Raji (cell line): ENCODE measurements around the gene GRIN3A.

Source experiments
- POLR2A ChIP-seq: IDR thresholded peaks from 2 replicates; pipeline ENCODE4 v1.6.1; 2011; ENCODE audit warnings: low read depth, low read length, control low read depth; ENCODE audit not compliant: insufficient read depth

The GRIN3A gene

GRCh38 chr9:101574731-101575333 is 163.6 kb downstream of the GRIN3A start:
- no peak for TF ChIP-seq POLR2A

GRCh38 chr9:101572316-101572715 is 166.1 kb downstream of the GRIN3A start:
- TF ChIP-seq POLR2A: no peak

- no peak for TF ChIP-seq POLR2A
Observed at GRCh38 chr9:101571114-101571513, 167.3 kb downstream of the GRIN3A start.

- TF ChIP-seq POLR2A: no peak
Observed at GRCh38 chr9:101569741-101570501, 168.5 kb downstream of the GRIN3A start.

- TF ChIP-seq POLR2A: no peak
Observed at GRCh38 chr9:101567725-101568350, 170.6 kb downstream of the GRIN3A start.

GRCh38 chr9:101566904-101567724 is 171.3 kb downstream of the GRIN3A start:
- TF ChIP-seq POLR2A: no peak

- TF ChIP-seq POLR2A: no peak
Observed at GRCh38 chr9:101564252-101564651, 174.2 kb downstream of the GRIN3A start.

- no peak for TF ChIP-seq POLR2A
Observed at GRCh38 chr9:101562966-101563365, 175.5 kb downstream of the GRIN3A start.

GRCh38 chr9:101561740-101562139 is 176.7 kb downstream of the GRIN3A start:
- no peak for TF ChIP-seq POLR2A

GRCh38 chr9:101543098-101543735 is 195.2 kb downstream of the GRIN3A start:
- TF ChIP-seq POLR2A: no peak

GRCh38 chr9:101540069-101540468 is 198.4 kb downstream of the GRIN3A start:
- TF ChIP-seq POLR2A: no peak

GRCh38 chr9:101536938-101537337 is 201.5 kb downstream of the GRIN3A start:
- no peak for TF ChIP-seq POLR2A

GRCh38 chr9:101536351-101536750 is 202.1 kb downstream of the GRIN3A start:
- TF ChIP-seq POLR2A: no peak

- peak; percentile 76 for TF ChIP-seq POLR2A
Observed at GRCh38 chr9:101533334-101534204, 204.9 kb downstream of the GRIN3A start, which contains the start of gene RNF20. Gene RNF20, plus strand, starts transcription at chr9:101533853. Its CDS starts 1,571 bp downstream, at chr9:101535424.
